HEK293 (cell line): ENCODE measurements around the gene PRPF6.

Source experiments
- TCF7L2 ChIP-seq: IDR thresholded peaks from 2 replicates; pipeline ENCODE4 v1.6.1; 2011; ENCODE audit warnings: low read depth, mild to moderate bottlenecking, inconsistent platforms, low read length, moderate library complexity, borderline replicate concordance
- ZNF121 ChIP-seq: fragments of 450-650 bp; formaldehyde crosslinking; IDR thresholded peaks from 2 replicates; pipeline ENCODE4 v1.5.1; 2016; ENCODE audit warnings: missing biosample characterization, missing genetic modification characterization
- ZNF274 ChIP-seq, 2 experiments: fragments of 200-500 bp in 1 of 2; fragments of 450-650 bp in 1 of 2; sonication (Bioruptor generic) in 1 of 2; formaldehyde crosslinking in 1 of 2; IDR thresholded peaks; 2 replicates each; pipeline versions ENCODE4 v1.5.1 to v1.6.1; 2014 to 2016; ENCODE audit warnings: borderline replicate concordance in 1 of 2, inconsistent platforms in 1 of 2, low read length in 1 of 2, missing biosample characterization in 1 of 2, missing genetic modification characterization in 1 of 2
- ZNF350 ChIP-seq: fragments of 450-650 bp; formaldehyde crosslinking; IDR thresholded peaks from 2 replicates; pipeline ENCODE4 v1.5.0; 2017; ENCODE audit warnings: missing biosample characterization, mild to moderate bottlenecking, missing genetic modification characterization
- ZNF785 ChIP-seq: fragments of 450-650 bp; formaldehyde crosslinking; IDR thresholded peaks from 2 replicates; pipeline ENCODE4 v1.5.1; 2016; ENCODE audit warnings: missing biosample characterization, missing genetic modification characterization
- TF ChIP-seq, protein P1 (sequence below): fragments of 450-650 bp; formaldehyde crosslinking; IDR thresholded peaks from 2 replicates; pipeline ENCODE4 v1.5.1; 2016; ENCODE audit warnings: missing biosample characterization, missing genetic modification characterization
- TF ChIP-seq, protein P2 (sequence below): fragments of 450-650 bp; formaldehyde crosslinking; optimal IDR thresholded peaks from 2 replicates; pipeline ENCODE3; 2016; ENCODE audit warnings: missing biosample characterization, mild to moderate bottlenecking, missing genetic modification characterization

DNA sequence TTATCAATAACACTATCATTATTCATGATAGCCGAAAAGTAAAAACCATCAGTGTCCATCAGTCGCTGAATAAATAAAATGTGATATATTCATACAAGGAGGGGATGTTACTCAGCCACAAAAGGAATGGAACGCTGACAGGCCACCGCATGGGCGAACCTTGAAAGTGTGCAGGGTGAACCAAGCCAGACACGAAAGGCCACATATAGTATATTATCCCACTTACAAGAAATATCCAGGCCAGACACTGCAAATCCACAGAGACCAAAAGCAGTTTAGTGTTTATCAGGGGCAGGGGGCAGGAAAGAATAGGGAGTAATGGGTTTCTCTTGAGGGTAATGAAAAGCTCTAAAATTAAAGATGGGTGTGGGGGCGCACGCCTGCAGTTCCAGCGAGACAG, 62.8 kb downstream of the PRPF6 start:
- TF ChIP-seq, protein P1, sequence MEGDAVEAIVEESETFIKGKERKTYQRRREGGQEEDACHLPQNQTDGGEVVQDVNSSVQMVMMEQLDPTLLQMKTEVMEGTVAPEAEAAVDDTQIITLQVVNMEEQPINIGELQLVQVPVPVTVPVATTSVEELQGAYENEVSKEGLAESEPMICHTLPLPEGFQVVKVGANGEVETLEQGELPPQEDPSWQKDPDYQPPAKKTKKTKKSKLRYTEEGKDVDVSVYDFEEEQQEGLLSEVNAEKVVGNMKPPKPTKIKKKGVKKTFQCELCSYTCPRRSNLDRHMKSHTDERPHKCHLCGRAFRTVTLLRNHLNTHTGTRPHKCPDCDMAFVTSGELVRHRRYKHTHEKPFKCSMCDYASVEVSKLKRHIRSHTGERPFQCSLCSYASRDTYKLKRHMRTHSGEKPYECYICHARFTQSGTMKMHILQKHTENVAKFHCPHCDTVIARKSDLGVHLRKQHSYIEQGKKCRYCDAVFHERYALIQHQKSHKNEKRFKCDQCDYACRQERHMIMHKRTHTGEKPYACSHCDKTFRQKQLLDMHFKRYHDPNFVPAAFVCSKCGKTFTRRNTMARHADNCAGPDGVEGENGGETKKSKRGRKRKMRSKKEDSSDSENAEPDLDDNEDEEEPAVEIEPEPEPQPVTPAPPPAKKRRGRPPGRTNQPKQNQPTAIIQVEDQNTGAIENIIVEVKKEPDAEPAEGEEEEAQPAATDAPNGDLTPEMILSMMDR (tag by site-specific recombination), result no peak
- TF ChIP-seq ZNF785 (tag by site-specific recombination) (no peak), TCF7L2 (no peak), ZNF274 (IDR thresholded peaks at IDR 0.05; ENCODE audit: low read length) (no peak), ZNF274 (tag by site-specific recombination; IDR thresholded peaks at IDR 0.05; ENCODE audit: borderline replicate concordance) (no peak), ZNF350 (tag by site-specific recombination) (no peak), ZNF121 (tag by site-specific recombination) (no peak)
- TF ChIP-seq, protein P2, sequence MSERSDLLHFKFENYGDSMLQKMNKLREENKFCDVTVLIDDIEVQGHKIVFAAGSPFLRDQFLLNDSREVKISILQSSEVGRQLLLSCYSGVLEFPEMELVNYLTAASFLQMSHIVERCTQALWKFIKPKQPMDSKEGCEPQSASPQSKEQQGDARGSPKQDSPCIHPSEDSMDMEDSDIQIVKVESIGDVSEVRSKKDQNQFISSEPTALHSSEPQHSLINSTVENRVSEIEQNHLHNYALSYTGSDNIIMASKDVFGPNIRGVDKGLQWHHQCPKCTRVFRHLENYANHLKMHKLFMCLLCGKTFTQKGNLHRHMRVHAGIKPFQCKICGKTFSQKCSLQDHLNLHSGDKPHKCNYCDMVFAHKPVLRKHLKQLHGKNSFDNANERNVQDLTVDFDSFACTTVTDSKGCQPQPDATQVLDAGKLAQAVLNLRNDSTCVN, result no peak
